NOMO-1 treated with DMSO at 0.1 percent for 48 hours (cell line): ENCODE data around the gene ZKSCAN4.

Experiments used
- DNase-seq: peaks from one replicate; lab custom pipeline; 2025; ENCODE audit not compliant: unreplicated experiment; lab: John Stamatoyannopoulos, UW

Gene ZKSCAN4

DNA sequence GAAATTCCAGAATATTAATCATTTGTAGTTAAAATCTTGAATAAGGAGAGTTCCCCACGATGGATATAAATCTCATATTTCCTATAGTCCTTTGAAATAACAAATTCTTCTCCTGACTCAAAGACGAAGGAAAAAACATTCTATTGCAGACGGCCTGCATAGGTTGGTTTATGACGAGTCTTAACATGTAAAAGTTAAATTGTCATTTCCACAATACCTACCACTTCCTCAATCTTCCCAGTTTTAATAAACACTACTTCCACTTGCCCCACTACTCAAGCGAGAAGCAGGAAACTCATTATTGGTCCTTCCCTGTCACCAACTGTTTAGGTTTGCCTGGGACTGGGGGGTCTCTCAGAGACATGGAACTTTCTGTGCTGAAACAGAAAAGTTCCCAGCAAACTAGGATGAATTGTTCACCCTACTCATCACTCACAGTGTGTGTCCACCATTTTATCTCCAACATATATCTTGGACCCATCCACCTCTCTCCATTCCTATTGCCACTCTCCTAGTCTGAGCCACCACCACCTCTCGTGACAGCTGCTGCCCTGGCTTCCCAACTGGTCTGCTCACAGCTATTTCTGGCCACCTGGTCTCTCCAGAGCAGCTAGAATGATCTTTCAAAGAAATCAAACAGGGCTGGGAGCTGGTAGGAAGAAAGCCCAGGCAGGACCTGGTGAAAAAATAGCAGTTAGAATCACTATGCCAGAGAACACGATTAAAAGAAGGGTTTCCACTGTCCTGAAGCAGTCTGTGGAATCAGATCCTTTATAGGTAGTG lies 42.1 kb downstream of the ZKSCAN4 start:
- peak; percentile 20 for DNase-seq

GRCh38 chr6:28208111-28208659 lies 43.9 kb downstream of the ZKSCAN4 start:
- no peak for DNase-seq

DNA sequence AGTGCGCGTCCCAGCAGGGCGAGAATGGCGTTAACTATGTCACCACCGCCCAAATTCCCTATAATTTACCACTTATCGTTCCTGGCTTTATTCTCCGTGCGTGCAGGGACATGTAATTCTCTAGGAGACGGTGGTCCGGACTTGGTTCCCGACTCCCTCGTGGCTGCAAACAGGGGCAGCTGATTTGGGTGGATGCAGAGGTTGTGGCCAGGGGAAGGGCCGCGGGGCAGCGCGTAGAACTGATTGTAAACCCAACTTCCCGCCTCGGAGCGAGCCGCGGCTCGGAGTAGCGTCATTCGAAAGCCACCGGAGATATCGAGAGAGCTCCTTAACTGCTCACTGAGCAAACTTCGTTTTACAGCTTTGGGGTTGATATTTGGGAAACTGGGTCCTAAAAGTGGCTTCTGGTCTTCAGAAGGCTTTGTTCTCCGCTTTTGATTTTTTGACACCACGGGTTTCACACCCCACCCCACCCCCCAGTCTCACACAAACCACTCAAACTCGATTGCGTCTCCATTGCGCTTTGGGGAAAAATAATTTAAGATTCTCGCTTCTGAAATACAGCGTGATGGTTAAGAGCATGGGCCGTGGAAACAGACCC lies 44.5 kb downstream of the ZKSCAN4 start:
- no peak for DNase-seq

GRCh38 chr6:28206928-28207509 lies 45.0 kb downstream of the ZKSCAN4 start:
- no peak for DNase-seq

GRCh38 chr6:28206527-28206926 lies 45.5 kb downstream of the ZKSCAN4 start:
- DNase-seq, result no peak

- peak; percentile 50 for DNase-seq
Observed at GRCh38 chr6:28205879-28206278, 46.2 kb downstream of the ZKSCAN4 start.

GRCh38 chr6:28203201-28203600 lies 48.9 kb downstream of the ZKSCAN4 start:
- DNase-seq, result no peak

- DNase-seq, result no peak
Observed at GRCh38 chr6:28200020-28200419, 52.0 kb downstream of the ZKSCAN4 start.
